ENCODE measurements around the gene CCDC61. TPM values are rescaled to one million over a fixed set of nuclear protein-coding genes. Genes with fewer than 3 reads are reported as not detected.
A peak's percentile ranks its signal among the peaks of the same experiment; 100 is the strongest.

Gene CCDC61
- total and polyA plus RNA-seq, 2 donors (not counting 1 experiment from before 2014, with no cell fraction given) = 20.6 to 30.1 TPM

GRCh38 chr19:45998834-45999233, 3.6 kb downstream of the CCDC61 start:
- H3K9me3 ChIP-seq (ENCODE audit: control extremely low read depth in 1 of 3, control insufficient read depth in 2 of 3, insufficient read depth in 1 of 3, low read length in 2 of 3) = peaks cover 0 to 6% (median 0%) of the 10 kb centered on the region in 3 donors
- H3K4me1 Mint-ChIP-seq = peaks cover 35% of the 10 kb centered on the region
- H3K4me3 Mint-ChIP-seq = no peak overlapping the region
- H4K20me1 ChIP-seq (ENCODE audit: control insufficient read depth, insufficient read depth, low read length, poor library complexity, severe bottlenecking) = peaks cover 34% of the 10 kb centered on the region
- CTCF ChIA-PET = interaction anchor here (1.9 kb wide), 1 partner anchor 11 kb away, joined by 5 read pairs; no protein-coding TSS in a partner anchor
- peaks cover 26 to 31% of the 10 kb centered on the region in 2 donors for H3K4me1 ChIP-seq (ENCODE audit: control insufficient read depth in 2 of 2, insufficient read depth in 2 of 2, low read length in 2 of 2)
- POLR2A ChIA-PET = no interaction called here
- ATAC-seq (ENCODE audit: low read depth) = no peak
- no peak for TF ChIP-seq CTCF (IDR thresholded peaks at IDR 0.05)
- TF ChIP-seq EZH2 (IDR thresholded peaks at IDR 0.05; ENCODE audit: borderline replicate concordance, insufficient read depth, low read depth, low read length, poor library complexity, severe bottlenecking) = no peak
- intact Hi-C loops (cut with micrococcal nuclease) = loop anchor here (10.0 kb wide), 2 partner anchors 204 to 594 kb away; partner anchors contain the start of genes DMWD, POLR1G and PPP1R13L
- WGBS (ENCODE audit: insufficient coverage) = 96% methylated on average over 4 of the region's 4 CpGs
- peaks cover 56% of the 10 kb centered on the region for H3K79me2 ChIP-seq (ENCODE audit: control insufficient read depth, insufficient read depth, low read length)
- no peaks in the 10 kb centered on the region for H3K36me3 ChIP-seq (replicated peaks in 1 of 2; ENCODE audit: control extremely low read depth in 1 of 2, control insufficient read depth in 1 of 2, extremely low read depth in 1 of 2, insufficient read depth in 2 of 2, low read length in 1 of 2)
- no peak overlapping the region for H3K4me3 ChIP-seq (ENCODE audit: control extremely low read depth in 1 of 5, extremely low read depth in 1 of 5, insufficient read depth in 1 of 5, low read depth in 2 of 5, low read length in 4 of 5)
- no peak for DNase-seq
- no peak overlapping the region for H3K27ac Mint-ChIP-seq
- no peak overlapping the region for H3K9ac ChIP-seq (ENCODE audit: low read length)
- H3K27me3 ChIP-seq (replicated peaks in 1 of 4; ENCODE audit: control extremely low read depth in 1 of 4, control insufficient read depth in 3 of 4, insufficient read depth in 4 of 4, low read length in 3 of 4) = peaks cover 0 to 16% (median 7%) of the 10 kb centered on the region in 4 experiments
- peaks cover 20% of the 10 kb centered on the region for H3K27me3 Mint-ChIP-seq
- no peak overlapping the region for H3K27ac ChIP-seq (ENCODE audit: low read length in 2 of 2)
- no peaks in the 10 kb centered on the region for H3K9me3 Mint-ChIP-seq (ENCODE audit: insufficient read depth)
- H3K4me2 ChIP-seq (replicated peaks; ENCODE audit: low read depth, low read length, poor library complexity, severe bottlenecking) = no peak overlapping the region
- H2AFZ ChIP-seq (ENCODE audit: insufficient read depth, low read depth, low read length, poor library complexity, severe bottlenecking) = no peak overlapping the region

DNA sequence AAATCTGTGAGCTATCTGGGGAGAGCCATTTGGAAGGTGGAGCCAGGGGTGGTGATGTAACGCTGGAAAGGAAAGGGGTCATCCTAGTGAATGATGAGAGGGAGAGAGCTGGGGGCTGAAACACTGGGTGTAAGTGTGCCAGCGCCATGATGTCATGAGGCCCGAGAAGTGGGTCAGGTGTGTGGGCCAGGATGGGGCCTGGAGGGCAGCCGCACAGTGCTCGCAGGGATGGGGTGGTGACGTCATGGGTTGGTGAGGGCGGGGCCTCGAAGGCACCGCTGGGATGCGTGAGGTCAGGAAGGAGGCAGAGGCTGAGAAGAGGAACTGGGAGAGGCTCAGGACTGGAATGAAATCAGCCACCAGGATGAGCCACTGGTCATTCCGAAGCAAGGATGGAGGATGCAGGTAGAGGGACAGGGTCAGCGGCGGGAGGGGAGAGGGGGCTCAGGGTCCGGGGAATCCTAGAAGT, 4.4 kb downstream of the CCDC61 start:
- no peak for ATAC-seq (ENCODE audit: low read depth)
- H3K27ac Mint-ChIP-seq = no peak overlapping the region

More for the DNA sequence above, 4.4 kb downstream of the CCDC61 start:
- peak overlapping the region; percentile 69 for H3K4me2 ChIP-seq (replicated peaks; ENCODE audit: low read depth, low read length, poor library complexity, severe bottlenecking)
- DNase-seq = no peak
- POLR2A ChIA-PET = no interaction called here
- Mint-ChIP-seq H3K4me1 (peaks cover 34% of the 10 kb centered on the region), H3K9me3 (ENCODE audit: insufficient read depth) (no peaks in the 10 kb centered on the region), H3K4me3 (peak overlapping the region; percentile 59), H3K27me3 (peaks cover 20% of the 10 kb centered on the region)
- H3K36me3 ChIP-seq (replicated peaks in 1 of 2; ENCODE audit: control extremely low read depth in 1 of 2, control insufficient read depth in 1 of 2, extremely low read depth in 1 of 2, insufficient read depth in 2 of 2, low read length in 1 of 2) = no peaks in the 10 kb centered on the region
- CTCF ChIA-PET = no interaction called here
- WGBS (ENCODE audit: insufficient coverage) = 37% methylated on average over 14 of the region's 14 CpGs
- H3K4me3 ChIP-seq (ENCODE audit: control extremely low read depth in 1 of 5, extremely low read depth in 1 of 5, insufficient read depth in 1 of 5, low read depth in 2 of 5, low read length in 4 of 5) = no peak overlapping the region
- TF ChIP-seq CTCF (IDR thresholded peaks at IDR 0.05) (no peak), EZH2 (IDR thresholded peaks at IDR 0.05; ENCODE audit: borderline replicate concordance, insufficient read depth, low read depth, low read length, poor library complexity, severe bottlenecking) (no peak)
- H3K9me3 ChIP-seq (ENCODE audit: control extremely low read depth in 1 of 3, control insufficient read depth in 2 of 3, insufficient read depth in 1 of 3, low read length in 2 of 3) = peaks cover 0 to 6% (median 0%) of the 10 kb centered on the region in 3 donors
- H3K9ac ChIP-seq (ENCODE audit: low read length) = no peak overlapping the region
- intact Hi-C loops (cut with micrococcal nuclease) = loop anchor here (10.0 kb wide), 2 partner anchors 205 to 595 kb away; partner anchors contain the start of genes DMWD, POLR1G and PPP1R13L
- no peak overlapping the region for H2AFZ ChIP-seq (ENCODE audit: insufficient read depth, low read depth, low read length, poor library complexity, severe bottlenecking)
- H3K4me1 ChIP-seq (ENCODE audit: control insufficient read depth in 2 of 2, insufficient read depth in 2 of 2, low read length in 2 of 2) = peaks cover 23 to 26% of the 10 kb centered on the region in 2 donors
- H3K27ac ChIP-seq (ENCODE audit: low read length in 2 of 2) = no peak overlapping the region
- peaks cover 34% of the 10 kb centered on the region for H4K20me1 ChIP-seq (ENCODE audit: control insufficient read depth, insufficient read depth, low read length, poor library complexity, severe bottlenecking)
- H3K79me2 ChIP-seq (ENCODE audit: control insufficient read depth, insufficient read depth, low read length) = peaks cover 56% of the 10 kb centered on the region
- peaks cover 0 to 16% (median 7%) of the 10 kb centered on the region in 4 experiments for H3K27me3 ChIP-seq (replicated peaks in 1 of 4; ENCODE audit: control extremely low read depth in 1 of 4, control insufficient read depth in 3 of 4, insufficient read depth in 4 of 4, low read length in 3 of 4)

All from B cell (primary cell).